HuH-7.5 (cell line): Measurements from ENCODE around the gene ZDHHC11B.
"Not testable (repeated sequence)": the region's sequence is repeated elsewhere in the genome, so short reads cannot be mapped to it uniquely, and the experiment has no call there.

Source experiments
- DNase-seq: peaks from one replicate; pipeline ENCODE4 v3.0.0; 2011; ENCODE audit warnings: low spot score

Gene ZDHHC11B

GRCh38 chr5:715636-716035 lies 68.9 kb downstream of the ZDHHC11B start:
- not testable (repeated sequence) for DNase-seq

- DNase-seq: not testable (repeated sequence)
Observed at GRCh38 chr5:714215-715118, 70.1 kb downstream of the ZDHHC11B start.

GRCh38 chr5:713686-714085 lies 70.8 kb downstream of the ZDHHC11B start:
- DNase-seq: not testable (repeated sequence)

GRCh38 chr5:708848-709517 lies 75.5 kb downstream of the ZDHHC11B start:
- not testable (repeated sequence) for DNase-seq

GRCh38 chr5:708374-708773 lies 76.2 kb downstream of the ZDHHC11B start:
- DNase-seq: not testable (repeated sequence)

GRCh38 chr5:706127-706526 lies 78.4 kb downstream of the ZDHHC11B start:
- not testable (repeated sequence) for DNase-seq

- not testable (repeated sequence) for DNase-seq
Observed at GRCh38 chr5:696753-697702, 87.5 kb downstream of the ZDHHC11B start.

DNA sequence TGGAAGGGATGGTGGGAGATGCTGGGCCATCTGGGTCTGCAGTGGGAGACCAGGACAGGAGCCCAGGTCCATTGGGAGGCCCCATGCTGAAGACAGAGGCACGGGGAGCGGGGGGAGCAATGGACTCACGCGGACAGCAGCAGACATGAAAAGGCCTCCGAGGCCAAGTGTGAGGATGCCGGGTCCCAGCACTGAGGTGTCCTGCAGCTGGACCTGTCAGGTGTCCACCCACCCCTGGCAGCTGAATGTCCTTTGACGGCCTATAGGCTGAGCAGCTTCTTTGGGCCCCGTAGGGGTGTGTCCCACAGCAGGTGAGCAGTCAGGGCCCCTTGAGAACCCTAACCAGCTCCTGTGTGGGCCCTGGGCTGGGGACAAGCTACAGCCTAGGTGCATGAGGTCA lies 88.3 kb downstream of the ZDHHC11B start:
- DNase-seq: not testable (repeated sequence)

- not testable (repeated sequence) for DNase-seq
Observed at GRCh38 chr5:695475-695874, 89.1 kb downstream of the ZDHHC11B start.

GRCh38 chr5:694042-694431 lies 90.5 kb downstream of the ZDHHC11B start:
- not testable (repeated sequence) for DNase-seq

GRCh38 chr5:693271-694041 lies 91.1 kb downstream of the ZDHHC11B start, which contains the start of gene TPPP:
Gene TPPP, minus strand, starts transcription at chr5:693352. Its CDS starts 15,292 bp downstream, at chr5:678060.
- DNase-seq: peak; percentile 77

DNA sequence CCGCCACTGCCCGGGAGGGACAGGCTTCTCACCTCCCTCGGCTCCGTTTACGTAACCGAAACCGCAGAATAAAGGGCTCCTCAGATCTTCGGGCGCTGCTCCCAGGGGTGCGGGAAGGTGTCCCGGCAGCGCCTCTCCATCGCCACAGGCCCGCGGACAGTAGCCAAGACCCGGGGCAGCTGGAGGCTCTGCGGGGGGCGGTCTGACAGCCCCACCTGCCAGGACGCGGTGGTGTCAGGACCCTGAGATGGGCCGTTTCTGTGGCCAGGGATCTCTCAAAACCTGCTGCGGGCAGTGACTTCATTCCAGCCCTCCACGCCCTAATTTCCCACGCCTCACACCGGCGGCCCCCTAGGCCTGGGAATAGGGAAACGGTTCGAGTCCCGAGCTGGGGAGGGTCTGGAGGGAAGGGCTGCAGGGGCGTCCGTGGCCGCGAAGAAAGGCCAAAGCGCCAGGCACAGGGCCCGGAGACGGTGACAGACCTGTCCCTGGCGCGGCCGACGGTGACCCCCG lies 91.9 kb downstream of the ZDHHC11B start:
- DNase-seq: not testable (repeated sequence)

DNA sequence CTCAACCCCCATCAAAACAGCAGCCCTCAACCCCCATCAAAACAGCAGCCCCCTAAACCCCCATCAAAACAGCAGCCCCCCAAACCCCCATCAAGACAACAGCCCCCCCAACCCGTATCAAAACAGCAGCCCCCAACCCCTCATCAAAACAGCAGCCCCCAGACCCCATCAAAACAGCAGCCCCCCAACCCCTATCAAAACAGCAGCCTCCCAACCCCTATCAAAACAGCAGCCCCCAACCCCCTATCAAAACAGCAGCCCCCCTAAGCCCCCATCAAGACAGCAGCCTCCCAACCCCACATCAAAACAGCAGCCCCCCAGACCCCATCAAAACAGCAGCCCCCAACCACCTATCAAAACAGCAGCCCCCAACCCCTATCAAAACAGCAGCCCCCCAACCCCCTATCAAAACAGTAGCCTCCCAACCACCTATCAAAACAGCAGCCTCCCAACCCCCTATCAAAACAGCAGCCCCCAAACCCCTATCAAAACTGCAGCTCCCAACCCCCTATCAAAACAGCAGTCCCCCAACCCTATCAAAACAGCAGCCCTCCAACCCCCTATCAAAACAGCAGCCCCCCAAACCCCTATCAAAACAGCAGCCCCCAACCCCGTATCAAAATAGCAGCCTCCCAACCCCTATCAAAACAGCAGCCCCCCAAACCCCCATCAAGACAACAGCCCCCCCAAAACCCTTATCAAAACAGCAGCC lies 92.6 kb downstream of the ZDHHC11B start:
- DNase-seq: no peak

DNA sequence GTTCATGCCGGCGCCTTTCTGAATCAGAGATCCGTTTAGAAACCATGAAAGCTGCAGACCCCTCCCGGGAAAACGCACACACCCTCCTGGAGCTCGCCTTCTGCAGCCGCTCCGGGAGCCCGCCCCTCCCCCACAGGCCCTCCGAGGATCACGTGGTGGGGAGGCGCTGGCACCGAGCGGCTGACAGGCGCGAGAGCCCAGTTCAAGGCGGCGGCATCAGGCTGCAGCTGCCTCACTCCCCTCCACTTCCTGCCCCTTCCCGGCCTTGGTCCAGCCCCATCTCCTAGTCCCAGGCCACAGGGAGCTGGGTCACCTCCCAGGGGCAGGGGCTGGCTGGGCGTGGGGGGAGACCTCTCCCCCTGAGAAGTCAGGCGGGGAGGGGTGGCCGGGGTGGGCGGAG lies 93.5 kb downstream of the ZDHHC11B start:
- not testable (repeated sequence) for DNase-seq

- DNase-seq: not testable (repeated sequence)
Observed at GRCh38 chr5:690293-690692, 94.2 kb downstream of the ZDHHC11B start.

GRCh38 chr5:688348-689010 lies 96.0 kb downstream of the ZDHHC11B start:
- not testable (repeated sequence) for DNase-seq

DNA sequence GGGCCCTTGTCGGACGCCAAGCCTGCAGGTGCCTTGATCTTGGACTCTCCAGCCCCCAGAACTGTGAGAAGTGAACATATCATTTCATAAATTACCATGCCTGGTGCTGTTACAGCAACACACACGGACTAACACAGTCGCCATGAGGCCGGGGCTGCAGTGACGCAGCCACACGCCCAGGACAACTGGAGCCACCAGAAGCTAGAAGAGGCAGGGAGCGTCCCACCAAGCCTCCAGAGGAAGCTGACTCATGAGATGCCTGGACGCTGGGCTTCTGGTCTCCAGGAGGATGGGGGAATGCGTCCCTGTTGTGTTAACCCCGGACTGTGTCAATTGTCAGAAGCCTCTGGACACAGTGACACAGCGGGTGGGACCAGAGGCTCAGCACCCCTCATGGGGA lies 97.6 kb downstream of the ZDHHC11B start:
- not testable (repeated sequence) for DNase-seq

- not testable (repeated sequence) for DNase-seq
Observed at GRCh38 chr5:686172-686523, 98.4 kb downstream of the ZDHHC11B start.
